GM12891 (cell line): ENCODE results near the gene SNRNP25.

Experiments used
- DNase-seq: peaks from one replicate; pipeline ENCODE4 v3.0.0; 2011; ENCODE audit warnings: low spot score; ENCODE audit not compliant: insufficient read length
- FAIRE-seq: peaks from 2 replicates; lab custom pipeline; 2011; peaks lifted over from hg19 to GRCh38; lab: Jason Lieb, UNC
- PAX5 ChIP-seq: IDR thresholded peaks from 2 replicates; pipeline ENCODE4 v1.6.1; 2011; ENCODE audit warnings: low read length, moderate library complexity, mild to moderate bottlenecking; ENCODE audit not compliant: insufficient read depth, severe bottlenecking
- POLR2A ChIP-seq: IDR thresholded peaks from 2 replicates; pipeline ENCODE4 v1.6.1; 2011; ENCODE audit warnings: low read depth, low read length, control low read depth
- POLR2AphosphoS5 ChIP-seq: IDR thresholded peaks from 2 replicates; pipeline ENCODE4 v1.6.1; 2011; ENCODE audit warnings: low read depth, low read length, control low read depth
- POU2F2 ChIP-seq: IDR thresholded peaks from 2 replicates; pipeline ENCODE4 v1.6.1; 2011; ENCODE audit warnings: low read depth, mild to moderate bottlenecking, control low read depth, low read length, moderate library complexity
- SPI1 ChIP-seq: IDR thresholded peaks from 2 replicates; pipeline ENCODE4 v1.6.1; 2011; ENCODE audit warnings: low read depth, low read length, control low read depth
- TAF1 ChIP-seq: IDR thresholded peaks from 2 replicates; pipeline ENCODE4 v1.6.1; 2011; ENCODE audit warnings: low read depth, low read length, control low read depth

SNRNP25 gene

GRCh38 chr16:101586-101985, 48.0 kb downstream of the SNRNP25 start:
- TF ChIP-seq POU2F2 (no peak), POLR2A (no peak), POLR2AphosphoS5 (no peak), SPI1 (no peak), TAF1 (no peak), PAX5 (no peak)
- DNase-seq (no peak), FAIRE-seq (no peak)

- FAIRE-seq (no peak), DNase-seq (no peak)
- TF ChIP-seq POU2F2 = no peak
These were observed 48.6 kb downstream of the SNRNP25 start for GRCh38 chr16:102060-102855.

GRCh38 chr16:104355-104754, 50.7 kb downstream of the SNRNP25 start:
- no peak for FAIRE-seq
- TF ChIP-seq POLR2A = no peak
- TF ChIP-seq POU2F2 = no peak
- TF ChIP-seq TAF1 = no peak
- TF ChIP-seq POLR2AphosphoS5 = no peak
- no peak for TF ChIP-seq PAX5
- TF ChIP-seq SPI1 = no peak
- DNase-seq = no peak

- TF ChIP-seq POLR2A = no peak
- TF ChIP-seq POLR2AphosphoS5 = no peak
- TF ChIP-seq POU2F2 = no peak
- no peak for TF ChIP-seq TAF1
- no peak for TF ChIP-seq PAX5
- no peak for FAIRE-seq
- no peak for DNase-seq
These were observed 51.3 kb downstream of the SNRNP25 start for GRCh38 chr16:104928-105327.

- no peak for TF ChIP-seq SPI1
- no peak for TF ChIP-seq POLR2AphosphoS5
- no peak for TF ChIP-seq POU2F2
- no peak for TF ChIP-seq POLR2A
- no peak for TF ChIP-seq PAX5
- DNase-seq (no peak), FAIRE-seq (no peak)
These were observed 51.9 kb downstream of the SNRNP25 start for GRCh38 chr16:105521-105920.

- peak; percentile 70 for FAIRE-seq
- DNase-seq = no peak
These were observed 53.1 kb downstream of the SNRNP25 start for GRCh38 chr16:106623-107324.

More at GRCh38 chr16:106623-107324, 53.1 kb downstream of the SNRNP25 start:
- TF ChIP-seq TAF1 = no peak
- no peak for TF ChIP-seq SPI1
- TF ChIP-seq POLR2A = no peak
- no peak for TF ChIP-seq PAX5
- no peak for TF ChIP-seq POLR2AphosphoS5
- no peak for TF ChIP-seq POU2F2
